CD4-positive, alpha-beta T cell (primary cell): ENCODE results near the gene NISCH. TPM values are rescaled to one million over a fixed set of nuclear protein-coding genes. Genes with fewer than 3 reads are reported as not detected.

ENCODE experiments used
- ATAC-seq: fragments of 200-7000 bp; cut with Tn5 transposase; one replicate; pipeline ENCODE4 v1.10.0; 2022; ENCODE audit warnings: mild to moderate bottlenecking; ENCODE audit not compliant: poor library complexity
- CTCF ChIA-PET: fragments of 350-600 bp; sonication (Branson Sonifier 250); formaldehyde crosslinking; loops from one replicate; lab custom pipeline; 2021; ENCODE audit warnings: antibody characterized with exemption, inconsistent platforms; lab: Charles Lee
- POLR2A ChIA-PET: fragments of 350-600 bp; sonication (Branson Sonifier 250); formaldehyde crosslinking; loops from one replicate; lab custom pipeline; 2021; ENCODE audit warnings: antibody characterized with exemption, inconsistent platforms; lab: Charles Lee
- DNase-seq, 14 experiments: peaks; one replicate each; pipeline ENCODE4 v3.0.0-alpha.2; 2013 to 2020; ENCODE audit warnings: mixed read lengths in 2 of 14
- H3K27ac ChIP-seq, 2 donors: one replicate each; pipeline versions ENCODE4 v1.5.1 to v1.7.0; 2013; ENCODE audit warnings: low read length in 2 of 2, low read depth in 1 of 2, mild to moderate bottlenecking in 1 of 2
- H3K27me3 ChIP-seq, 2 experiments: 1 replicate in 1 of 2; 2 replicates in 1 of 2; pipeline versions ENCODE4 v1.6.1 to v1.7.0; 2013; ENCODE audit warnings: low read length in 2 of 2, control low read depth in 1 of 2, mild to moderate bottlenecking in 1 of 2, moderate library complexity in 1 of 2; ENCODE audit not compliant: insufficient read depth in 2 of 2, control insufficient read depth in 1 of 2
- H3K36me3 ChIP-seq: one replicate; pipeline ENCODE4 v1.6.1; 2013; ENCODE audit warnings: low read length, control low read depth; ENCODE audit not compliant: insufficient read depth
- H3K4me1 ChIP-seq: one replicate; pipeline ENCODE4 v1.6.1; 2013; ENCODE audit warnings: low read length, control low read depth; ENCODE audit not compliant: insufficient read depth
- H3K4me3 ChIP-seq: one replicate; pipeline ENCODE4 v1.5.1; 2013; ENCODE audit warnings: mild to moderate bottlenecking, low read length, moderate library complexity
- H3K9me3 ChIP-seq, 2 experiments: 1 replicate in 1 of 2; 2 replicates in 1 of 2; pipeline versions ENCODE4 v1.6.1 to v1.7.0; 2013; ENCODE audit warnings: low read length in 2 of 2, mild to moderate bottlenecking in 2 of 2, control low read depth in 1 of 2, moderate library complexity in 1 of 2; ENCODE audit not compliant: control insufficient read depth in 1 of 2, insufficient read depth in 1 of 2
- H3K27ac Mint-ChIP-seq: one replicate; pipeline ENCODE4 v1.8.0; 2020; ENCODE audit warnings: mixed read lengths
- H3K27me3 Mint-ChIP-seq: one replicate; pipeline ENCODE4 v1.8.0; 2021; ENCODE audit warnings: mixed read lengths
- H3K36me3 Mint-ChIP-seq: one replicate; pipeline ENCODE4 v1.8.0; 2021; ENCODE audit warnings: low read depth, mixed read lengths
- H3K4me1 Mint-ChIP-seq: one replicate; pipeline ENCODE4 v1.8.0; 2021; ENCODE audit warnings: low read depth, mixed read lengths
- H3K4me3 Mint-ChIP-seq: one replicate; pipeline ENCODE4 v1.8.0; 2020; ENCODE audit warnings: mild to moderate bottlenecking, mixed read lengths
- H3K9me3 Mint-ChIP-seq: one replicate; pipeline ENCODE4 v1.8.0; 2020; ENCODE audit warnings: mixed read lengths
- intact Hi-C, 2 experiments: fragments of 100-400 bp; cut with DNase I in 1 of 2; cut with micrococcal nuclease in 1 of 2; formaldehyde crosslinking; loops; one replicate each; pipeline versions ENCODE4 v1.15.1 to v1.9.0; 2023 to 2025; cut with DNase I, micrococcal nuclease
- total RNA-seq, 174 experiments: library from RNA in 2 of 174; stranded (reverse) in 2 of 174; gene quantifications; one replicate each; pipeline ENCODE4 v1.2.3 and lab custom pipeline; 2021 to 2026
- TF ChIP-seq, protein P1 (sequence below): fragments of 200-600 bp; IDR thresholded peaks from one replicate; pipeline ENCODE4 v1.8.0; 2022; ENCODE audit warnings: antibody characterized with exemption, mild to moderate bottlenecking

The NISCH gene
- total RNA-seq, 2 experiments from 2014 or later: 160 to 163 TPM

DNA sequence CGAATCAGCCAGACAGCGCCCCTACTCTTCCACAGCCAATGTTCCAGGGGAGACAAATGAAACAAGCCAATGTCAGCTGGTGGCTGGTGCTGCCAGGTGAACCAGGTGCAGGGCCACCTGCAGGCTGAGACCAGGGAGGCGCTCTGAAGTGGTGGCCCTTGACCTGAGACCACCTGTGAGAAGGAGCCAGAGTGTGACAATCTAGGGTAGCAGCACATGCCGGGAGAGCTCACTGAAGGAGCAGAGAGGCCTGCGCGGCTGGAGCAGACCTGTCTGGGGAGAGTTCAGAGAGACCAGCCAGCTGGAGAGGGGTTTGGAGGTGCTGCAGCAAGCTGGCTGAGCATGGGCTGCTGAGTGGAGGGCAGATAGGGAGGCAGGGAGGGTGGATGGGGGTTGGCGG is 39.0 kb downstream of the NISCH start:
- no peaks in the 10 kb centered on the region for H3K9me3 ChIP-seq
- no peaks in the 10 kb centered on the region for H3K4me1 Mint-ChIP-seq
- H3K4me1 ChIP-seq: peaks cover 17% of the 10 kb centered on the region
- peaks cover 36% of the 10 kb centered on the region for H3K36me3 ChIP-seq
- H3K27ac ChIP-seq: no peak overlapping the region
- ATAC-seq: no peak
- H3K36me3 Mint-ChIP-seq: peaks cover 36% of the 10 kb centered on the region
- H3K27me3 ChIP-seq: no peaks in the 10 kb centered on the region
- H3K4me3 ChIP-seq: no peak overlapping the region
- ChIA-PET CTCF (no interaction called here), POLR2A (no interaction called here)
- DNase-seq: no peak
- intact Hi-C loops: no loop called here
- H3K27me3 Mint-ChIP-seq: no peaks in the 10 kb centered on the region
- TF ChIP-seq, protein P1, sequence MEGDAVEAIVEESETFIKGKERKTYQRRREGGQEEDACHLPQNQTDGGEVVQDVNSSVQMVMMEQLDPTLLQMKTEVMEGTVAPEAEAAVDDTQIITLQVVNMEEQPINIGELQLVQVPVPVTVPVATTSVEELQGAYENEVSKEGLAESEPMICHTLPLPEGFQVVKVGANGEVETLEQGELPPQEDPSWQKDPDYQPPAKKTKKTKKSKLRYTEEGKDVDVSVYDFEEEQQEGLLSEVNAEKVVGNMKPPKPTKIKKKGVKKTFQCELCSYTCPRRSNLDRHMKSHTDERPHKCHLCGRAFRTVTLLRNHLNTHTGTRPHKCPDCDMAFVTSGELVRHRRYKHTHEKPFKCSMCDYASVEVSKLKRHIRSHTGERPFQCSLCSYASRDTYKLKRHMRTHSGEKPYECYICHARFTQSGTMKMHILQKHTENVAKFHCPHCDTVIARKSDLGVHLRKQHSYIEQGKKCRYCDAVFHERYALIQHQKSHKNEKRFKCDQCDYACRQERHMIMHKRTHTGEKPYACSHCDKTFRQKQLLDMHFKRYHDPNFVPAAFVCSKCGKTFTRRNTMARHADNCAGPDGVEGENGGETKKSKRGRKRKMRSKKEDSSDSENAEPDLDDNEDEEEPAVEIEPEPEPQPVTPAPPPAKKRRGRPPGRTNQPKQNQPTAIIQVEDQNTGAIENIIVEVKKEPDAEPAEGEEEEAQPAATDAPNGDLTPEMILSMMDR: no peak
- H3K9me3 Mint-ChIP-seq: no peaks in the 10 kb centered on the region
- H3K4me3 Mint-ChIP-seq: no peak overlapping the region
- no peak overlapping the region for H3K27ac Mint-ChIP-seq

DNA sequence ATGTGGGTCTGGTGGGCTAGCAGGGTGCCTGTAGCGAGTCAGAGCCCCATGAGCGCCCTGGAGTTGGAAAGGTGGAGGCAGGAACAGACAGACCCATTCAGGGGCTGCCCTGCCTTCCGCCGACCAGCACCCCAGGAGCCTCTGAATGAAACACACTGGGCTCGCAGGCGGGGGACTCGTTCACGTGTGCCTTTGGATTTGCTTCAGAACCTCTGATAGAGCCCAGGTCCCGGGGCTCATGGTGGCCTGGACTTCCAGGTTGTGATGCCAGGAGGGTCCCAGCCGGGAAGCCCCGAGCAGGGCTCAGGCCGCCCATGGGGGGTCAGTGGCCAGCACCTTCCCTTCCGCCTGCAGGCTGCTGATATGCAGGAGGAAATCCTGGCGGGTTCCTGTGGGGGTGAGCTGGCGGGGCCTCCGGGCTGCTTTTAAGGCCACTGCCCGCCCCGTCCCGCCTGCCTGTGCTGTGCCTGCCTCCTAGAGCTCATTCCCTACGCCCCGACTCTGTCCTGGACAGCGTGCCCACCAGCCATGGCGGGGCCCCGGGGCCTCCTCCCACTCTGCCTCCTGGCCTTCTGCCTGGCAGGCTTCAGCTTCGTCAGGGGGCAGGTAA is 39.6 kb downstream of the NISCH start, which contains the start of gene STAB1:
Gene STAB1, plus strand, starts transcription at position 453 of the 610 bp plus-strand sequence. Its CDS starts 76 bp downstream, at position 529.
- Histone ChIP-seq H3K27ac (no peak within 1 kb of the TSS), H3K4me1 (peaks cover 17% of the 10 kb centered on the region), H3K9me3 (no peaks in the 10 kb centered on the region), H3K36me3 (peaks cover 31% of the 10 kb centered on the region), H3K4me3 (peak within 1 kb of the TSS; percentile 12), H3K27me3 (no peaks in the 10 kb centered on the region)
- ChIA-PET POLR2A (no interaction called here), CTCF (no interaction called here)
- Mint-ChIP-seq H3K27me3 (no peaks in the 10 kb centered on the region), H3K4me1 (no peaks in the 10 kb centered on the region), H3K27ac (no peak within 1 kb of the TSS), H3K36me3 (peaks cover 31% of the 10 kb centered on the region), H3K9me3 (no peaks in the 10 kb centered on the region), H3K4me3 (no peak within 1 kb of the TSS)
- intact Hi-C loops: no loop called here
- DNase-seq: no peak
- ATAC-seq: no peak
- TF ChIP-seq, protein P1: no peak

DNA sequence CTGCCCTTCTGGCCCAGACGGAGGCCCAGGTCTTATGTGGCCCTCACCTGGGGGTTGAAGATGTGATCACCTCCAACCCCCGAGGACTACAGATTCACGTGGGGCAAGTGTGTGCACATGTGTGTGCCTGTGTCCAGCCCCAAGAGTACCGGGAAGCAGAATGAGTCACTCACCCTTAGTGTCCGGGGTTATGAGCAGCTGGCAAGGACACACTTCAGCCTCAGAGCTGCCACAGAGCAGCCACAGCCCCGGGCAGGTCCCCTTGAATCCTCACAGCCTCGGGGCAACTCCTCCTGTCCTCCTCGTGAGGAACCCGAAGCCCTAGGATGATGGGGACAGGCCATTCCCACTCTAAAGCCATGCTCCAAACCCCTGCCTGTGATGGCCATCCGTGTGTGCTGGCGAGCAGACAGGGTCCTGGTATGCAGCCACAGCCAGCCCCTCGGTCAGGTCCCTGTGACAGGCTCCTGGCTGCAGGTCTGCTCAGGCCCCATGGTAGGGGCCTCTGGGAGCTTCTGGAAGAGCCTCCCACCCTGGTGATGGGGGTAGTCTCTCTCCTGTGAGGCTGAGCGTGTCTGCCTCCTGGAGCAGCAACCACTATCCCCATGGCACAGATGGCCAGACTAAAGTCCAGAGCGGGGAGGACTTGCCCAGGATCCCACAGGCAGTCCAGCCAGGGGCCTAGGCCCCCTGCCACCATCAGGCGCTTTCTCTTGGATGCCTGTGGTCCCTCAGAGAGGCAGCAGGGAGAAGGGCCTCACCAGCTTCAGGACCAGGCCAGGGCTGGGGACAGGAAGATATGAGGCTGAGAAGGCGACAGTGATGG is 40.6 kb downstream of the NISCH start:
- DNase-seq (peak in 2 of 14 experiments; percentile 41 to 47), ATAC-seq (no peak)
- intact Hi-C loops: no loop called here
- Mint-ChIP-seq H3K9me3 (no peaks in the 10 kb centered on the region), H3K4me1 (no peaks in the 10 kb centered on the region), H3K4me3 (no peak overlapping the region), H3K27ac (no peak overlapping the region), H3K36me3 (peaks cover 21% of the 10 kb centered on the region), H3K27me3 (no peaks in the 10 kb centered on the region)
- Histone ChIP-seq H3K27me3 (no peaks in the 10 kb centered on the region), H3K27ac (no peak overlapping the region), H3K36me3 (peaks cover 21% of the 10 kb centered on the region), H3K4me1 (peaks cover 17% of the 10 kb centered on the region), H3K4me3 (peak overlapping the region; percentile 12), H3K9me3 (no peaks in the 10 kb centered on the region)
- POLR2A ChIA-PET: no interaction called here
- TF ChIP-seq, protein P1: no peak
- CTCF ChIA-PET: no interaction called here
